IMR-90 (cell line): ENCODE results near the gene PRAC1.

Source experiments
- CEBPB ChIP-seq: IDR thresholded peaks from 2 replicates; pipeline ENCODE4 v1.6.1; 2012; ENCODE audit warnings: low read depth, low read length, improper control_type of control experiment
- CHD1 ChIP-seq: IDR thresholded peaks from 2 replicates; pipeline ENCODE4 v1.6.1; 2012; ENCODE audit warnings: low read depth, low read length, improper control_type of control experiment
- CTCF ChIP-seq: conservative IDR thresholded peaks from 2 replicates; pipeline ENCODE4 v1.5.1; 2012; ENCODE audit warnings: mild to moderate bottlenecking, low read depth, low read length, improper control_type of control experiment
- FOS ChIP-seq: fragments of 150-350 bp; IDR thresholded peaks from 2 replicates; pipeline ENCODE4 v1.6.1; 2016; ENCODE audit warnings: low read depth, low read length
- MAFK ChIP-seq: IDR thresholded peaks from 2 replicates; pipeline ENCODE4 v1.6.1; 2012; ENCODE audit warnings: low read depth, low read length, improper control_type of control experiment
- MXI1 ChIP-seq: IDR thresholded peaks from 2 replicates; pipeline ENCODE4 v1.6.1; 2012; ENCODE audit warnings: low read depth, mild to moderate bottlenecking, low read length, moderate library complexity, borderline replicate concordance
- NFE2L2 ChIP-seq: fragments of 150-350 bp; IDR thresholded peaks from 2 replicates; pipeline ENCODE4 v1.6.1; 2016; ENCODE audit warnings: low read depth, mild to moderate bottlenecking, low read length
- POLR2A ChIP-seq: IDR thresholded peaks from 2 replicates; pipeline ENCODE4 v1.6.1; 2012; ENCODE audit warnings: mild to moderate bottlenecking, low read depth, low read length
- RAD21 ChIP-seq: IDR thresholded peaks from 2 replicates; pipeline ENCODE4 v1.6.1; 2012; ENCODE audit warnings: low read length, improper control_type of control experiment
- RCOR1 ChIP-seq: IDR thresholded peaks from 2 replicates; pipeline ENCODE4 v1.6.1; 2012; ENCODE audit warnings: mild to moderate bottlenecking, low read length, improper control_type of control experiment; ENCODE audit not compliant: insufficient replicate concordance
- RFX5 ChIP-seq: IDR thresholded peaks from 2 replicates; pipeline ENCODE4 v1.8.0; 2012; ENCODE audit warnings: low read depth, mild to moderate bottlenecking, low read length, moderate library complexity
- SMC3 ChIP-seq: fragments of 150-350 bp; IDR thresholded peaks from 2 replicates; pipeline ENCODE4 v1.6.1; 2016; ENCODE audit warnings: low read depth, mild to moderate bottlenecking, antibody characterized with exemption, low read length, moderate library complexity
- USF2 ChIP-seq: fragments of 150-350 bp; IDR thresholded peaks from 2 replicates; pipeline ENCODE4 v1.6.1; 2017; ENCODE audit warnings: mild to moderate bottlenecking, antibody characterized with exemption, low read length, low read depth

GRCh38 chr17:48727415-48728175 is 5.3 kb upstream of the PRAC1 start:
- TF ChIP-seq CTCF (no peak), POLR2A (no peak), FOS (no peak), SMC3 (no peak), CEBPB (no peak), RCOR1 (no peak), USF2 (no peak), RAD21 (no peak), CHD1 (no peak), RFX5 (no peak), MXI1 (no peak), MAFK (no peak), NFE2L2 (no peak)
